ENCODE results near the gene APMAP.

The APMAP gene

DNA sequence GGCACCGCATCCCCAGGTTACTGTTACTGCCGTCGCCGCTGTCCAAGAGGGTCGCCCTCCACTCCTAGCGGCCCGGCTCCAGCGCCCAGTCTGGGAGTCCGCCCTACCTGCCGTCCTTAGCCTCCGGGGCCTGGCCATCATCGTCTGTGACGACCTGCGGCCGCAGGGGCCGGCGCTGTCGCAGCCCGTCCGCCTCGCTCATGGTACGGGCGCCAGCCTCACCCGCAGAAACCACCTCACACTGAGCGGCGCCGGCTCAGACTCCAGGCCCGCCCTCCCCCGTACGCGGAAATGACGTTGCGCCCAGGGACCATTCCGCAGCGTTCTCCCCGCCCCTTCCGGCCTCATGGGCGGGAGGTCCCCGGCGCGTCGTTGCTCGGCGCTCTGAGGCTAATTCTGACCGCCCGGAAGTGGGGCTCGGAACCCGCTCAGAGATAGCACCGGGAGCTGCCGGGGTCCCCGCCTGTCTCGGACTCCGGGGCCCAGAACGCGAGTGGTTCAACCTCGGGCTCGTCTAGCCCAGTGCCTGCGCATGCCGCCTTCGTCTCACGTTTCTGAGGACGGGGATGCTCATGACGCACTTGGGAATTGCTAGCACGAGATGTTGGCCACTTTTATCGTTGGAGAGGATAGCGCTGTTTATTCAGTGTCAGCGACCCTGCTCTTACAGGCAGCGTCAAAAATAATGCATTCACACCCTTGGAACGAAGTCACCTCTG lies at the start of gene APMAP:
TSS of gene APMAP (minus strand) at position 265 of the 719 bp plus-strand sequence. CDS start at position 202, 63 bp downstream.
- in situ Hi-C loops (cut with HindIII; ENCODE audit: low sequenced_read_pairs), result no loop called here

DNA sequence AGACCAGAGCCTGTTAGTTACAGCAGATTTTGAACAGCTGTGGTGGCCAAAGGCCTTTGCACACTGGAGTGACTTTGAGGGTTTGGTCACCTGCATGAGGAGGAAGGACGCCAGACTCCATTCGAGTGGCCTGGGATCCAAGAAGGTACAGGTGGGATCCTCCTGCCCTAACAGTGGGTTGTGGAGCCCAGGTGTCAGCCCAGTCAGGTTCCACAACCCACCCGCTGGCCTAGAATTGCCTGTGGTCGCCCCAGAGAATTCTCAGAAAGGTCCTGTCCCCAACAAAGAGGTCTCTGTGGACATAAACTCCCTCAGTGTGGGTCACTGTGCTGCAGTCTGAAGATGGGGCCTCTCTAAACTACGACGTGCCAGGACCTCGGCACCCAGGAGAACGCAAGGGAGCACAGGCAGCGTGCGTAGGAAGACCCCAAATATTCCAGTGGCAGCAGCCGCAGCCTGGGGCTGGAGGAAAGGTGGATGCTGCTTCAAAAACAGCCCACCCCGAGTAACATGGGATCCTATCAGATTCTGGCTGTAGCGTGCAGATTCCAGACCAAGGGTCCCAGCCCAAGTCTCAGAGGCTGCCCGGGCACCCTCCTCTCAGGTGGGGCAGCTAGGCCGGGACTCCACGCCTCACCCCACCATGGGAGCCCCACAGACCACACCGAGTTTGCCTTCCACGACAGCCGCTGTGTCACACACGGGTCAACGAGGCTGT lies 49.4 kb upstream of the APMAP start:
- in situ Hi-C loops (cut with HindIII; ENCODE audit: low sequenced_read_pairs), result no loop called here

GRCh38 chr20:25040438-25040831 lies 47.9 kb upstream of the APMAP start:
- in situ Hi-C loops (cut with HindIII; ENCODE audit: low sequenced_read_pairs), result no loop called here

- in situ Hi-C loops (cut with HindIII; ENCODE audit: low sequenced_read_pairs), result no loop called here
Observed at GRCh38 chr20:25039697-25040437, 47.3 kb upstream of the APMAP start.

GRCh38 chr20:25038591-25039015 lies 46.1 kb upstream of the APMAP start:
- in situ Hi-C loops (cut with HindIII; ENCODE audit: low sequenced_read_pairs), result no loop called here

- in situ Hi-C loops (cut with HindIII; ENCODE audit: low sequenced_read_pairs), result no loop called here
Observed at GRCh38 chr20:25038103-25038410, 45.5 kb upstream of the APMAP start.

- in situ Hi-C loops (cut with HindIII; ENCODE audit: low sequenced_read_pairs), result no loop called here
Observed at GRCh38 chr20:25037288-25038102, 44.9 kb upstream of the APMAP start.

DNA sequence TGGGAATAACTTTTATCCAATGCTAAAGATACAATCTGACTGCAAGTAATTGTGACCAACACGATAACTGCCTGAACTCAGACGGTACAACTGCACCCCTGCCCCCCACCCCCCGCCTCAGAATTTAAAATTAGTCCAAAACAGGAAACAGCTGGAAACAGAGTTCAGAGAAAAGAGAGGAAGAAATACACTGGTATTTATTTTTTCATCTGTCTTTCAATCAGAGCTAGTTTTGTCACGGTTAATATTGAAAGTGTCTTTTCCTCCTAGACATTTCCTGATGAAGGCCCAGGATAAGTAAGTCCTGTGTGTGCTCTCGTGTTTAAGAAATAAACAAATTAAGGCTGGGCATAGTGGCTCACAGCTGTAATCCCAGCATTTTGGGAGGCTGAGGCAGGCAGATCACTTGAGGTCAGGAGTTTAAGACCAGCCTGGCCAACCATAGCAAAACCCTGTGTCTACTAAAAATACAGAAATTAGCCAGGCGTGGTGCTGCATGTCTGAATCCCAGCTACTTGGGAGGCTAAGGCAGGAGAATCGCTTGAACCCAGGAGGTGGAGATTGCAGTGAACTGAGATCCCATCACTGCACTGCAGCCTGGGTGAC lies 43.9 kb upstream of the APMAP start:
- in situ Hi-C loops (cut with HindIII; ENCODE audit: low sequenced_read_pairs), result no loop called here

DNA sequence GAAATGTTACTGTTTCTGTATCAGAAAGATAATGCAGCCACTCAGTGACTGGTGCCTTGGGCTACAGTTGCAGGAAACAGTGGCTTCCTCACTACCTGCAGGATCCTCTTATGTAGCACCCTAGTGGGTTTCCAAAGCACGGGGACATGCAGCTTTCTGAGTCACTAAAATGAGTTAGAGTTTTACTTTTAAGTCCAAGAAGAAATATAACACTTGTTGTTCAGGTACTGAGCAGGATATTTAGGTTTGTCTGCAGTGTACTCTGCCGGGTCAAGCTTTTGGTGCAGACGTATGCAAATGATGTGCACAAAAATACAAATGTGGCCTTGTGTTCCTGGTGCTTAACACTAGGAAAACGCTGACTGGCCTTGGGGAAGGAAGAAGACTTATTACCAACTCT lies 43.4 kb upstream of the APMAP start:
- in situ Hi-C loops (cut with HindIII; ENCODE audit: low sequenced_read_pairs), result no loop called here

- in situ Hi-C loops (cut with HindIII; ENCODE audit: low sequenced_read_pairs), result no loop called here
Observed at GRCh38 chr20:25033924-25034300, 41.4 kb upstream of the APMAP start.

DNA sequence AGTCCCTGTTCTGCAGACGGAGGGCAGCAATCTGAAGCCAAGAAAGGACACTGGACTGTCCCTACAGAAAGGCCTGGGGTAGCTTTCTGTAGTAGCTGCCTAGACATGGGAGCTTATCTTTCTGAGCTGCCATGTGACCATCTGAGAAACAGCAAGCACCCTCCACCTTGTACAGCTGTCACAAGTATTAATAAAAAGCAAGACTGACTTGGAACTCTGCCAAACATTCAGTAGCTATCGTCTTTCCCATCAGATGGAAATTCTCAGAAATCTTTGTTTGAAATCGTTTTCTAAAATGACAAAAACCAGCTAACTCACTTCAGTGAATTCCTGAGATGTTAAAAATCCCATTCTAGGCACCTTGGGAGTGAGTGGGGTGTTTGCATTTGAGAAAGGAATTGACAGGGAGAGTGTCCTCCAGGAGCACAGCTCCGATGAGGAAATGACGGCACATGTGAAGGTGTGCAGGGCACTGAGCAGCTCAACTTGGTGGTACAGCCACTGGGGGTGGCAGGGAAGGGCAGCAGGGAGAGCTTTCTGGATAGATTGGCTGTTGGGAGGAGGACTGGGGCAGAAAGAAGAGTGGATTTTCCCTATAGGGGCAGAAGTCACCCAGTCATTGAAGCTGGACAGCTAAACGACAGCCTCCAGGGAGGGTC lies 40.8 kb upstream of the APMAP start:
- in situ Hi-C loops (cut with HindIII; ENCODE audit: low sequenced_read_pairs), result no loop called here

DNA sequence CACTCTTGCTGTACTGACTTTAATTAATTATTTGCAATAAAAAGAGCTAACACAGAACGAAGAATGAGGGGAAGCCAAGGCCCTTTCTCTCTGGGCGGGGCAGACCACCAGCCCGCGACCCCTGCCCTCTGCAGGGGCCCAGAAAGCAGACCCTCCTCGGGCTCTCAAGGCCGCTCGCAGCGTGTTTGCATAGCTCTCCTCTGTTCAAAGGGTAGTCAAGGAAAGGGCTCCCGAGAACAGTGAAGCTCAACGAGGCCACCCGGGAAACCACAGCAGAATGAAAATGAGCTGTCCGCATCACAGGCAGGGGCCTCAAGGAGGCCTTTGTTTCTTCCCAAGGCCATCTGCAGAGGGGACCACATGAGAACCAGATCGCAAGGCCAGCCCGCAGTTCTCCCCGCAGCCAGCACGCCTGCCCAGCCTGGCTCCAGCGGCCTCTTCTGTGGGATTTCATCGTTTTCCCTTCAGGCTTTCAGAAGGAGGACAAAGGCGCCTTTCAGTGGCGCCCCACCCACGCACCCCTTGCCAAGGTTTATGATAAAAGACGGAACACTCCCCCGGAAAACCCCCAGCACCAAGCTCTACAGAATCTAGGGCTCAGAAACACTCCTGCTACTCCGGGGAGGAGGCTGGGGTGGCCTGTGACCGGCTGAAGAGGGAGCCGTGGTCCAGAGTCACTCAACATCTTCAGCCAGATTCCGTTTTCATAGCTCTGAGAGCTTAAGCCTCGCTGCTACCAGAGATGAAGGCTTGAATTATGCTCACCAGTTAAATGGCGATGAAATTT lies 40.1 kb upstream of the APMAP start:
- in situ Hi-C loops (cut with HindIII; ENCODE audit: low sequenced_read_pairs), result no loop called here

DNA sequence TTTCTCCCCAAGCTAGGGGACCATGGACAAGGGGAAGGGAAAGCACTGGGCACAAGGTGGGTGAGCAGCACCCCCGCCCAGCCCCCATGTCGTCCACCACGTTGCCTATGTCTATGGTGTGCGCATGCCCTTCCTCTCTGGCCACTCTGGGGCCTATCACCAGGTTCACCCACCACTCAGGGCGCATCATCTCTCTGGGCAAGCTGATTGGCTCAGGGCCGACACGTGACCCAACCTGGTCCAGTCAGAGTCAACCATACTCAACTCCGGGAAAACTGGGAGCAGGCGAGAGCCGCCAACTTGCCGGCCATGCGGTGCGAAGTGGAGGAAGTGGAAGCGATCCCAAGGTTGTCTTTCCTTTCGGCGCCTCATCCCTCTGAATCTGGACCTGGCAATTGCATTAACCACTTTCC lies 39.5 kb upstream of the APMAP start:
- in situ Hi-C loops (cut with HindIII; ENCODE audit: low sequenced_read_pairs), result no loop called here

- in situ Hi-C loops (cut with HindIII; ENCODE audit: low sequenced_read_pairs), result no loop called here
Observed at GRCh38 chr20:25031241-25031640, 38.7 kb upstream of the APMAP start.

DNA sequence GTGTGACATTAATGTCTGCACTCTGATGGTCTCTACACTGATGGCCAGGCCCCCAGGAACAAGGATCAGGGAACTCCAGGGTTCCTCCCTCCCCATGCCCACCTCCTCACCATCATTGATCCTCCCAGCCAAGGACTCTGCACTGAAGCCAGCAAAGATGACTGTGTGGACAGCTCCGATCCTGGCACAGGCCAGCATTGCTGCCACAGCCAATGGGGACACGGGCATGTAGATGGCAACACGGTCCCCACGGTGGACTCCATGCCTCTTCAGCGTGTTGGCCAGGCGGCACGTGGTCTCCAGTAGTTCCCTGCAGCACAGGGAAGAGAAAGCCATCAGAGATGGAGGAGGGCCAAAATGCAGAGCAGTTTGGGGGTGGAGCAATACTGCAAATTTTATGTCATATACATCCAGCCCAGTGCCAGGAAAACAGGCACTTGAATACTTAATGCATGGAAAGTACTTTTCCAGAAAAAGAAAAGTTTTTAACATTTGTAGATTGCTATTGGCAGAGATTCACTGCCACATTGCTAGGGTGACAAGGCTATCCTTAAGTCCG lies 38.2 kb upstream of the APMAP start:
- in situ Hi-C loops (cut with HindIII; ENCODE audit: low sequenced_read_pairs), result no loop called here

DNA sequence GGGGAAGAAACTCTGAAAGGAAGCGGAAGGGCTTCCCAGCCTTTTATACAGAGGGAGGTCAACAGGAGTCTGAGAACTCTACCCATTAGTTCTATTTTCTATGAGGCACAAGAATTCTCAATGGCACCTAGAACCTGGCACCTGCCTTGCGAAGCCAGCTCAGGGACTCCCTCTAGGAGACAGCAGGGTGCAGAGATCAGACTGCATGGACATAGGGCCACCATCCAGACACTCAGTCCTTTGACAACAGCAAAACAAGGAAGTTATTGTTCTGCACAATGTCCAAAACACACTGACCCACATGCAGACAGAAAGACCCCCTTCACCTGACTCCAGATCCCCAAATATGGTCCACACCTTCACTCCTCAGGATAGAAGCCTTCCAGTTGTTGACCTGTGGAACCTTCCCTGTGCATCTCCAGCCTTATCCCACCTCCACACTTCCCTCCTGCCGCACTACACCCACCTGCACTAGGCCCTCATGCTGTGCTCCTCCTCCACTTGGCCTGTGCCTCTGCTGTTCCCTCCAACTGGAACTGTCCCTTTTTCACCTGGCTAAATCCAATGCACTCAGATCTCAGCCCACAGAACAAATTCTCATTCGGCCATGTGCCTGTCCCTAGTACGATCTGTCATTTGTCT lies 37.6 kb upstream of the APMAP start:
- in situ Hi-C loops (cut with HindIII; ENCODE audit: low sequenced_read_pairs), result no loop called here

DNA sequence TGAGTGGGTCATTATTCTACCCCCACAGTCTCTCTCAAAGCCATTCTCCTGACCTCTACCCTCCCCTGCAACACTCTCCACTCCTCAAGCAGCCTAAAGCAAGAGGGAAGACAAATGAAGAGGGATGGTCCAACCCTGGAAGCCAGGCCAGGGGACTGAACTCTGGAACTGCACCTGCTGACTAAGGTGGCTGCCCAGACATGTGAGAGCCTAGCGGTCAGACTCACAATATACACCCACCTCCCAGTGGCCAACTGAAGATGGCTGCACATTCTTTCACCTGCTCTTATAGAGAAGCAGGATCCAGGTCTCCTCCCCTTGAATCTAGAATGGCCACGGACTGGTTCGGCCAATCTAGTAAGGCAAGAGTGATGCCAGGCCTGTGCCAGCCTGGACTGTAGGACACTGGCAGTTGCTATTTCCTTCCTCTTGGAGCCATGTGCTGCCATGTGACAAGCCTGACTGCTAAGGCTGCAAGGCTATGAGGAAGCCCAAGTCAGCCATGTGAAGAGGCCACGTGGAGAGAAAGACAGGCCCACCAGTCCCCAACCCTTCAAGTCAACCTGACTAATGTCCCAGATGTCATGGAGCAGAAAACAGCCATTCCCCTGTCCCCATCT lies 33.5 kb upstream of the APMAP start:
- in situ Hi-C loops (cut with HindIII; ENCODE audit: low sequenced_read_pairs), result no loop called here
